ENCODE results near the gene ALG3.

- TF ChIP-seq, protein P1, sequence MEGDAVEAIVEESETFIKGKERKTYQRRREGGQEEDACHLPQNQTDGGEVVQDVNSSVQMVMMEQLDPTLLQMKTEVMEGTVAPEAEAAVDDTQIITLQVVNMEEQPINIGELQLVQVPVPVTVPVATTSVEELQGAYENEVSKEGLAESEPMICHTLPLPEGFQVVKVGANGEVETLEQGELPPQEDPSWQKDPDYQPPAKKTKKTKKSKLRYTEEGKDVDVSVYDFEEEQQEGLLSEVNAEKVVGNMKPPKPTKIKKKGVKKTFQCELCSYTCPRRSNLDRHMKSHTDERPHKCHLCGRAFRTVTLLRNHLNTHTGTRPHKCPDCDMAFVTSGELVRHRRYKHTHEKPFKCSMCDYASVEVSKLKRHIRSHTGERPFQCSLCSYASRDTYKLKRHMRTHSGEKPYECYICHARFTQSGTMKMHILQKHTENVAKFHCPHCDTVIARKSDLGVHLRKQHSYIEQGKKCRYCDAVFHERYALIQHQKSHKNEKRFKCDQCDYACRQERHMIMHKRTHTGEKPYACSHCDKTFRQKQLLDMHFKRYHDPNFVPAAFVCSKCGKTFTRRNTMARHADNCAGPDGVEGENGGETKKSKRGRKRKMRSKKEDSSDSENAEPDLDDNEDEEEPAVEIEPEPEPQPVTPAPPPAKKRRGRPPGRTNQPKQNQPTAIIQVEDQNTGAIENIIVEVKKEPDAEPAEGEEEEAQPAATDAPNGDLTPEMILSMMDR (IDR thresholded peaks at IDR 0.05), result no peak
- no peak for TF ChIP-seq EZH2phosphoT487 (IDR thresholded peaks at IDR 0.05)
- no peak for TF ChIP-seq EZH2 (IDR thresholded peaks at IDR 0.05)
Observed at GRCh38 chr3:184239708-184240107, 9.1 kb downstream of the ALG3 start.
